OCI-LY7 (cell line): ENCODE results near the gene GGT5. TPM values are rescaled to one million over a fixed set of nuclear protein-coding genes. Genes with fewer than 3 reads are reported as not detected.

Source experiments
- BruUV-seq: library from RNA; stranded (reverse); fragments of 400-500 nt; replicated peaks from 2 replicates; lab custom pipeline; 2021; lab: Mats Ljungman, UMichigan
- CTCF ChIA-PET: fragments of 300-600 bp; sonication (Branson Sonifier 250); formaldehyde crosslinking; loops from one replicate; lab custom pipeline; 2022; ENCODE audit warnings: antibody characterized with exemption; ENCODE audit not compliant: unreplicated experiment; lab: Charles Lee
- POLR2A ChIA-PET: fragments of 300-600 bp; sonication (Branson Sonifier 250); formaldehyde crosslinking; loops from one replicate; lab custom pipeline; 2022; ENCODE audit warnings: antibody characterized with exemption; lab: Charles Lee
- DNase-seq: peaks from one replicate; pipeline ENCODE4 v3.0.0-alpha.2; 2015; ENCODE audit warnings: low spot score
- H2AFZ ChIP-seq: fragments of 200-600 bp; sonication (generic), shearing (Covaris generic); 2 replicates; pipeline ENCODE4 v1.6.1; 2014; ENCODE audit warnings: mild to moderate bottlenecking, antibody characterized with exemption, low read length, moderate library complexity
- H3K27ac ChIP-seq: fragments of 200-600 bp; sonication (generic); 2 replicates; pipeline ENCODE4 v1.5.1; 2014; ENCODE audit warnings: mixed run types, low read depth, mild to moderate bottlenecking, moderate library complexity, low read length, inconsistent platforms; ENCODE audit not compliant: poor library complexity, severe bottlenecking
- H3K36me3 ChIP-seq: fragments of 200-600 bp; sonication (generic); 2 replicates; pipeline ENCODE4 v1.6.1; 2014; ENCODE audit warnings: mild to moderate bottlenecking, antibody characterized with exemption, low read length, moderate library complexity, mixed read lengths; ENCODE audit not compliant: insufficient read depth
- H3K4me1 ChIP-seq: fragments of 200-600 bp; sonication (generic); 2 replicates; pipeline ENCODE4 v1.5.1; 2014; ENCODE audit warnings: mild to moderate bottlenecking, low read length; ENCODE audit not compliant: insufficient read depth, poor library complexity, severe bottlenecking
- H3K4me2 ChIP-seq: fragments of 200-600 bp; sonication (generic); 2 replicates; pipeline ENCODE4 v1.6.1; 2014; ENCODE audit warnings: mild to moderate bottlenecking, low read length
- H3K4me3 ChIP-seq: fragments of 200-600 bp; sonication (generic); 2 replicates; pipeline ENCODE4 v1.5.1; 2014; ENCODE audit warnings: mild to moderate bottlenecking, low read depth, low read length; ENCODE audit not compliant: poor library complexity, severe bottlenecking
- H3K79me2 ChIP-seq: fragments of 200-600 bp; sonication (generic); 2 replicates; pipeline ENCODE4 v1.6.1; 2016; ENCODE audit warnings: low read depth, mild to moderate bottlenecking, low read length, moderate library complexity, mixed read lengths; ENCODE audit not compliant: insufficient read depth
- H3K9me2 ChIP-seq: fragments of 200-600 bp; sonication (generic); 2 replicates; pipeline ENCODE4 v1.6.1; 2016; ENCODE audit warnings: mild to moderate bottlenecking, low read length, mixed read lengths; ENCODE audit not compliant: insufficient read depth
- H3K9me3 ChIP-seq: fragments of 200-600 bp; sonication (generic); 2 replicates; pipeline ENCODE4 v1.6.1; 2014; ENCODE audit warnings: mild to moderate bottlenecking, mixed run types, low read length, mixed read lengths
- H4K20me1 ChIP-seq: fragments of 200-600 bp; sonication (generic); 2 replicates; pipeline ENCODE4 v1.6.1; 2014; ENCODE audit warnings: mild to moderate bottlenecking, antibody characterized with exemption, low read length, moderate library complexity, mixed read lengths; ENCODE audit not compliant: insufficient read depth
- EZH2phosphoT487 ChIP-seq: fragments of 200-600 bp; sonication (generic); IDR thresholded peaks from 2 replicates; pipeline ENCODE4 v1.6.1; 2018; ENCODE audit warnings: low read depth, borderline replicate concordance, mild to moderate bottlenecking, mixed run types, antibody characterized with exemption, low read length, moderate library complexity, mixed read lengths
- intact Hi-C: fragments of 100-400 bp; cut with micrococcal nuclease; formaldehyde crosslinking; loops from one replicate; pipeline ENCODE4 v1.10.0; 2022; ENCODE audit not compliant: unreplicated experiment
- total RNA-seq, 2 experiments: library from RNA; depleted of rRNA in 1 of 2; stranded (reverse); fragments of >200 nt in 1 of 2; shearing (Covaris generic) in 1 of 2; gene quantifications; 2 replicates each; pipeline ENCODE4 v1.2.3, GENCODE V29; 2014 to 2022
- TF ChIP-seq, protein P1 (sequence below): fragments of 200-600 bp; sonication (generic); conservative IDR thresholded peaks from 2 replicates; pipeline ENCODE4 v1.5.1; 2014; ENCODE audit warnings: mild to moderate bottlenecking, antibody characterized with exemption, low read length, moderate library complexity, mixed read lengths

Gene GGT5
- total RNA-seq, 2 experiments from 2014 or later: 0.06 TPM; not detected in 1

DNA sequence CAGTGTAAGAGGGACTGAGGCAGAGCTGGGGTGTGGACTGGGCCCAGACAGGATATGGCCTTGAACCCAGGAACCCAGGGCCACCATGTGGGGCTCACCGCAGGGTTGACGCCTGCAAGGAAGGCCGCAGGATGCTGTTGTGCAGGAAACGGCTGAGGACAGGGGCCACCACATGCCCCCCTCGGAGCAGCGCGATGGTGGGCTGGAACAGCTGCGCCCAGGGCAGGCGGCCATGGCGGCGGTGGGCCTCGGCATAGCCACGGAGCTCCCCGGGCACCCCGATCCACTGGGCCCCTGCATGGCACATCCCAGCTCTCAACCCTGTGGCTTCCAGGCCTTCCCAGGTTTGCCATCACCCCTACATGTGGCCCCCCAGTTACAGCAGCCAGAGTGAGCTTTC, 12.2 kb downstream of the GGT5 start:
- Histone ChIP-seq H2AFZ (no peak overlapping the region), H3K9me3 (no peaks in the 10 kb centered on the region), H3K4me2 (no peak overlapping the region), H3K79me2 (no peaks in the 10 kb centered on the region), H3K27ac (no peak overlapping the region), H3K4me3 (no peak overlapping the region), H3K9me2 (no peaks in the 10 kb centered on the region), H3K4me1 (no peaks in the 10 kb centered on the region), H3K36me3 (no peaks in the 10 kb centered on the region), H4K20me1 (no peaks in the 10 kb centered on the region)
- ChIA-PET POLR2A (no interaction called here), CTCF (no interaction called here)
- TF ChIP-seq EZH2phosphoT487: no peak
- TF ChIP-seq, protein P1, sequence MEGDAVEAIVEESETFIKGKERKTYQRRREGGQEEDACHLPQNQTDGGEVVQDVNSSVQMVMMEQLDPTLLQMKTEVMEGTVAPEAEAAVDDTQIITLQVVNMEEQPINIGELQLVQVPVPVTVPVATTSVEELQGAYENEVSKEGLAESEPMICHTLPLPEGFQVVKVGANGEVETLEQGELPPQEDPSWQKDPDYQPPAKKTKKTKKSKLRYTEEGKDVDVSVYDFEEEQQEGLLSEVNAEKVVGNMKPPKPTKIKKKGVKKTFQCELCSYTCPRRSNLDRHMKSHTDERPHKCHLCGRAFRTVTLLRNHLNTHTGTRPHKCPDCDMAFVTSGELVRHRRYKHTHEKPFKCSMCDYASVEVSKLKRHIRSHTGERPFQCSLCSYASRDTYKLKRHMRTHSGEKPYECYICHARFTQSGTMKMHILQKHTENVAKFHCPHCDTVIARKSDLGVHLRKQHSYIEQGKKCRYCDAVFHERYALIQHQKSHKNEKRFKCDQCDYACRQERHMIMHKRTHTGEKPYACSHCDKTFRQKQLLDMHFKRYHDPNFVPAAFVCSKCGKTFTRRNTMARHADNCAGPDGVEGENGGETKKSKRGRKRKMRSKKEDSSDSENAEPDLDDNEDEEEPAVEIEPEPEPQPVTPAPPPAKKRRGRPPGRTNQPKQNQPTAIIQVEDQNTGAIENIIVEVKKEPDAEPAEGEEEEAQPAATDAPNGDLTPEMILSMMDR: no peak
- BruUV-seq: no TSS peak
- no peak for DNase-seq
- intact Hi-C loops: no loop called here

DNA sequence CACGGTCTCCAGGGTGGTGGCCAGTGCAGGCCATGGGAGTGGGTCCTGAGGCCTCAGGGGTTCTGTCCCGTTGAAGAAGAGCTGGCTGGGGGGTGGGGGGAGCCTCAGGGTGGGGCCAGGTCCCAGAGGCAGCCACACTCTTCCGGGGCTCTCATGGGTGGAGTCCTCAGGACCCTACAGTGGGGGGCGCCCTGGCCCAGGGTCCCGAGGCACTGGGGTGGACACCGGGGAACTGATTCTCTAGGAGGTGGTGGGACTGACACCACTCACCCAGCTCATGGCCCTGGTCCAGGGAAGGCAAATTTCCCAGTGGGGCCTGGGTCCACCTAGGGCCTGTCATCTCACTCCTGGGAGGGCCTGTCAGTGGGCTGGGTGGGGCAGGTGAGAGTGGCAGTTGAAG, 12.8 kb downstream of the GGT5 start:
- Histone ChIP-seq H4K20me1 (no peaks in the 10 kb centered on the region), H3K9me2 (no peaks in the 10 kb centered on the region), H3K27ac (no peak overlapping the region), H3K36me3 (no peaks in the 10 kb centered on the region), H3K4me1 (no peaks in the 10 kb centered on the region), H3K4me3 (no peak overlapping the region), H3K4me2 (no peak overlapping the region), H3K9me3 (no peaks in the 10 kb centered on the region), H2AFZ (no peak overlapping the region), H3K79me2 (no peaks in the 10 kb centered on the region)
- POLR2A ChIA-PET: interaction anchor here (0.8 kb wide), 1 partner anchor 840 kb away, joined by 7 read pairs; no protein-coding TSS in a partner anchor
- TF ChIP-seq, protein P1: no peak
- TF ChIP-seq EZH2phosphoT487: no peak
- intact Hi-C loops: no loop called here
- DNase-seq: no peak
- no TSS peak for BruUV-seq
- CTCF ChIA-PET: no interaction called here

DNA sequence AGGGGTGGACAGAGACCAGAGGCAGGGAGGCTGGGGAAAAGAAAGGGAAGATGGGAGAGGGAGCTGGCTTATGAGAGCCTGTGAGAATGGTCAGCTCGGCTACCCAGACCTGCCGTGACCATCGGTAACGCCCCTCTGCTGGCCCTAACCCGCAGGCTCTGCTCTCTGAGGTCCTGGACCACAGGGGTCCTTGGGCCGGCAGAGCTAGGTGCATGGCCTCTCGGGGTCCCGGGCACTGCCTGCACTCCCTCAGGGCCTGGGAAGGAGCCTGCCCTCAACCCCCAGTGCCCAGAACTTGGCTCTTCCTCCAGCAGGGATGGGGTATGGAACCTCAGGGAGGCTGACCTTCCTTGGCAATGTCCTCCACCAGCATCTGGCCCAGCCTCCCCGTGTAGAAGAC, 13.2 kb downstream of the GGT5 start:
- Histone ChIP-seq H3K9me3 (no peaks in the 10 kb centered on the region), H3K4me2 (no peak overlapping the region), H3K9me2 (no peaks in the 10 kb centered on the region), H3K27ac (no peak overlapping the region), H2AFZ (no peak overlapping the region), H3K4me1 (no peaks in the 10 kb centered on the region), H3K4me3 (no peak overlapping the region), H3K36me3 (no peaks in the 10 kb centered on the region), H3K79me2 (no peaks in the 10 kb centered on the region), H4K20me1 (no peaks in the 10 kb centered on the region)
- intact Hi-C loops: no loop called here
- no peak for DNase-seq
- no peak for TF ChIP-seq EZH2phosphoT487
- TF ChIP-seq, protein P1: no peak
- ChIA-PET CTCF (no interaction called here), POLR2A (interaction anchor here (0.8 kb wide), 1 partner anchor 840 kb away, joined by 7 read pairs; no protein-coding TSS in a partner anchor)
- BruUV-seq: no TSS peak
